H4 (cell line): Measurements from ENCODE around the gene RAI1. TPM values are rescaled to one million over a fixed set of nuclear protein-coding genes. Genes with fewer than 3 reads are reported as not detected.

ENCODE experiments used
- DNase-seq: peaks from one replicate; pipeline ENCODE4 v3.0.0-alpha.2; 2015; ENCODE audit warnings: low spot score
- total RNA-seq: library from RNA; depleted of rRNA; stranded (reverse); fragments of >200 nt; shearing (Covaris generic); gene quantifications from 2 replicates; pipeline ENCODE4 v1.2.3, GENCODE V29; 2014

RAI1 gene
- total RNA-seq, 1 experiment from 2014 or later = 2.4 TPM

- DNase-seq = no peak
Measured at GRCh38 chr17:17845046-17845775, 164.0 kb downstream of the RAI1 start.

DNA sequence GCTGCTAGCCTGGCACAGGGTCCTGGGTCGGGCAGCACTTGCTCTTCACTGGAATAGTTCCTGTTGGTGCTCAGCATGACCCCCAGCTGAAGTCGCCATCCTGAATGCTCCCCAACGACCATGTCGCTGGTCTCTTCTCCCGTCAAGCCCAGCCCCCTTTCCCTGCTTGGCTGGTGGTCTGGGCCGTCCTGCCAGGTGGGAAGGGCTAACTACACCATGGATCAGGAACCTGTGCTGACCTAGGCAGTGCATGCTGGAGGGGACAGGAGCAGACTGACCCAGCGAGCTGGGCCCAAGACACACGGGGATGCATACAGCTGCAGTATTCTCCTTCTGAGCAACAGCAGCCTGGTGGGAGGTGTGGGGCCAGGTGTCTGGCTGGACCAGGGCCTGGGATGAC is 164.7 kb downstream of the RAI1 start:
- no peak for DNase-seq

DNA sequence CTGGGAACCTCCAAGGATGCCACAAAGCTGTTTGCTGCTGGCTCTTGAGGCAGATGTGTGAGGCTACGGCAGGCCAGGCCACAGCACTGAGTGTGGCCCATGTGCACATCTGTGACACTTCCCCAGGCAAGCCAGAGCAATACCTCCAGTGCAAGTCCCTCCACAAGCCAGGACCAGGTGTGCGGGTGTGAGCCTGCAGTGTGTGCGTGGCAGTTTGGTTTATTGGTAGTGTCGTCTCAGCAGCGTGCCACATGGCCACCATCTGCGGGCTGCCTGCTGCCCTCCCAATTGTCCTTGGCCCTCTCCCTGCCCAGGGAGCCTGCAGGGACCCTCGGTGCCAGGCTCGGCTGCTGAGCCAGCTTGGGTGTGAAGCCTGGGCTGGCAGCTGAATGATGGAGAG is 165.4 kb downstream of the RAI1 start:
- no peak for DNase-seq

GRCh38 chr17:17847118-17847689 is 165.9 kb downstream of the RAI1 start:
- DNase-seq = no peak

GRCh38 chr17:17847726-17848125 is 166.5 kb downstream of the RAI1 start:
- no peak for DNase-seq

DNA sequence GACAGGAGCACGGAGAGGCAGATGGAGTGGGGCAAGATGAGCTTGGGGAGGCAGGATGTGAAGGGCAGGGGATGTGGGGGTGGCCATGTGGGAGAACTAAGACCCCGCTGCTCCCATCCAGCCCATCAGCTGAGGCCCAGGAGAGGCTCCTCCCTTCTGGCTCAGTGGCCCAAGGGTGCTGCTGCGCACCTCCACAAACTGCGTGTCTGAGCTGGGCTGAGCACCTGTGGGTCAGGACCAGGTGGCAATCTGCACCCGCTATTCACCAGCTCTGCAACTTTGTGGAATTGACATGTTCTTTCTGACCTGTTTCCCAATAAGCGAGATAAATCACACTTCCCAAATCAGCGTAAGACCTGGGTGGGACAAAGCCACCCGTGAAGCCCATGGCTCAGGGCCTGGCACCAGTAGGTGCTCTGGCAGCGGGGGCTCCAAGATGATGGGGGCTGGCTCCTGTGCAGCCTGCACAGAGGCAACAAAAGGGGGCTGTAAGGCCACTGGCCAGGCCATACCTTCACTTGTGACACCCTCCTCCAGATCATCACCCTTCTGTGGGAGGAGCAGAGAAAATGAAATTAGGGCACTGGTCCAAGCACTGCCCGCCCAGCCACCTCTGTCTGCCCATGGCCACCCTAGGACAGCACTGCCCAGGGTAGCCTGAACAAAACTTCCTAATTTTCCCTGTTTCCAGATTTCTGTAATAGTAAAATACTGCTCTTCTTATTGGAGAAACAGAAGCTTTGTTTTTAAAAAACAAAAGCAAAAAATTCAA is 167.2 kb downstream of the RAI1 start:
- DNase-seq = no peak

GRCh38 chr17:17849147-17849820 is 168.0 kb downstream of the RAI1 start:
- DNase-seq = peak; percentile 90

DNA sequence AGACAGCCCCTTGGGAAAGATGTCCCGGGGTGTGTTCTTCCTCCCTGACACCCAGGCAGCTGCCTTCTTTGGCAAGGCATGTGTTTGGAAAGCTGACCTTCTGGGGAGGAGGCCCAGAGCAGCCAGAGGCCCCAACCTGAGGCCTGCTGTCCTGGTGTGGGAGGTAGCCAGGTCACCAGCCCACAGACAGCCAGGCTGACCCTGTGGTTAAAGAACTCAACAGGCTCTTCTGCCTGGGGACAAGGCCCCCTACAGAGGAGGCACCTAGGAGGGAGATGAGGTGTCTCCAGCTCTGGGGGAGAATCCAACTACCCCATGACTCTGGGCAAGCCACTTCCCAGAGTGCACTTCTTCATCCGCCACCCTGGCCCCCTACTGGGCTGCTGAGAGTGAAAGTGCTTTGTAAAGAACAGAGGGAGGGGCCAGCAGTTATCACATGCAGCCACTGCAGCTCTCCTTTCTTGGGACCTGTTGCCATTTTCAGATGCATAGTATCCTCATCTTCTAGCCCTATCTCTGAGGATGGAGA is 168.7 kb downstream of the RAI1 start:
- DNase-seq = peak; percentile 71

GRCh38 chr17:17851103-17852002 is 170.1 kb downstream of the RAI1 start:
- DNase-seq = no peak

GRCh38 chr17:17852930-17853329 is 171.7 kb downstream of the RAI1 start:
- no peak for DNase-seq

DNA sequence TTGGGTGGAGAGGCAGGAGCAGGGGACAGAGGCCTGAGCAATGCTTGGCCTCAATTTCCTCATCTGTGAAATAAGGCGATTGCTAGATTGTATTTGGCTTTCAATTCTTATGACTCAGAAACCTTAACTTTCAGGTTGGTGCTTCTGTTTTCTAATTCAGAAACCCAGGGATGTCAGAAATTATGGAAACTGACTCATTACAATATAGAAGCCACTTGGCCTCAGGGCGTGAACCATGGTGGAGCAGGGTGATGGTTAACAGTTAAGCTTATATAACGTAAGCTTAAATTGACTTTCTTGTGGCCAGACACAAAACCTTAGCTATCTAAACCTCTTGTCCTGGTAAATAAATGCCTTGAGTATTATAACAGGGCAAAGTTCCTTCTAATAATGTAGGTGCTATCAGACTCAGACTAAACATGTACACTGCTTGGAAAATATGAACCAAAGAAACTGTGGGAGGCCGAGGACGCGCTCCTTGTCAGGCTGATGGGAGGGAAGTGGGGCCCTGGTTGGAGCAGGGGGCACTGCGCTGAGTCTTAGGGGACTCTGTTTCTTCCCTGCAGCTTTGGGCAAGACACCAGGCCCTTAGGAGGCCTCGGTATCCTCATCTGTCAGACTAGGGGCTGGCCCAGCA is 172.7 kb downstream of the RAI1 start:
- DNase-seq = no peak

- DNase-seq = no peak
Measured at GRCh38 chr17:17855976-17856375, 174.7 kb downstream of the RAI1 start.

GRCh38 chr17:17856386-17856785 is 175.1 kb downstream of the RAI1 start:
- DNase-seq = no peak

DNA sequence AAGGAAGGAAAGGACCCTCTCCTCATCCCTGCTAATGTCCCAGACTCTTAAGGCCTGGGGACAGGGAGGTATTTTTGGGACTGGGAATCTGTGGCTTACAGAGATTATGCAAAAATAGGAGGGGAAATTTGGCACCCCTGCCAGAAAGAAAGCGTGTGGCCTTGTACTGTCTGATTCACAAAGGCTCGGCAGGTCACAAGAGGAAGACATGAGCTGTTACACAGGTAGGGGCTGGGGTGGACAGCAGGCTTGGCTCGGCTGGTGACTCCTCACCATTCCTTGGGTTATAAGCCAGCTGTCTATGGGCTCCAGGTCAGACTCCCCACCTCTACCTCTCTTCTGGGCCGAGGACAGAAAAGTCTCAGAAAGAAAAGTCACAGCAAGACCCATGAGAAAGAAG is 176.2 kb downstream of the RAI1 start:
- no peak for DNase-seq

GRCh38 chr17:17859909-17860765 is 178.9 kb downstream of the RAI1 start:
- peak; percentile 55 for DNase-seq

DNA sequence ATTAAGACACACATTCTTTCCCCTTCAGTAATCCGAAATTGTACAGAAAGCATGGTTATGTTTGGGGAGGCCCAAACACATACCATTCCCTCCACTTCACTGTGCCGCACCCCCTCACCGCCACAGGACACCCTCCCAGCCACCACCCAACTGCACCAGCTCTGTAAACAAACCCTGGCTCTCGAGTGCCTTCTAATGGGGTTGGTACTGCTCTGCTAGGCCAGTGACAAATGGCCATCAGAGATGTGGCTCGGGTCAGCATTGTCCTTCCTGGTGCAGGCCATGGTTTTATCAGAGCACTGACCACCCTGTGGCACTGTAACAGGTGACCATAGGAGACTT is 179.5 kb downstream of the RAI1 start:
- DNase-seq = no peak
